Natural killer cell (primary cell): Measurements from ENCODE around the gene NSMCE1. TPM values are rescaled to one million over a fixed set of nuclear protein-coding genes. Genes with fewer than 3 reads are reported as not detected.

ENCODE experiments used
- ATAC-seq, 3 donors: fragments of 150-1000 bp in 2 of 3; fragments of 200-7000 bp in 1 of 3; cut with Tn5 transposase; 1 replicate in 1 of 3; 2 replicates in 2 of 3; pipeline ENCODE4 v1.10.0; 2021; ENCODE audit warnings: mild to moderate bottlenecking in 2 of 3, moderate library complexity in 2 of 3
- DNase-seq, 2 donors: peaks; one replicate each; pipeline versions ENCODE4 v3.0.0 to v3.0.0-alpha.2; 2013 to 2021; ENCODE audit warnings: mixed read lengths in 1 of 2
- H3K27ac ChIP-seq: one replicate; pipeline ENCODE4 v1.5.1; 2013; ENCODE audit warnings: mild to moderate bottlenecking, low read length
- H3K27me3 ChIP-seq: one replicate; pipeline ENCODE4 v1.6.1; 2013; ENCODE audit warnings: low read length; ENCODE audit not compliant: control insufficient read depth, insufficient read depth
- H3K36me3 ChIP-seq: one replicate; pipeline ENCODE4 v1.6.1; 2013; ENCODE audit warnings: low read length; ENCODE audit not compliant: control insufficient read depth, insufficient read depth
- H3K4me1 ChIP-seq: one replicate; pipeline ENCODE4 v1.6.1; 2013; ENCODE audit warnings: low read length; ENCODE audit not compliant: control insufficient read depth, insufficient read depth
- H3K4me3 ChIP-seq: one replicate; pipeline ENCODE4 v1.5.1; 2013; ENCODE audit warnings: low read length
- H3K9me3 ChIP-seq: one replicate; pipeline ENCODE4 v1.6.1; 2013; ENCODE audit warnings: low read length; ENCODE audit not compliant: control insufficient read depth, insufficient read depth
- H3K27ac Mint-ChIP-seq, 2 donors: one replicate each; pipeline ENCODE4 v1.8.0; 2022; ENCODE audit warnings: mild to moderate bottlenecking in 2 of 2, mixed read lengths in 2 of 2, moderate library complexity in 1 of 2
- H3K27me3 Mint-ChIP-seq, 2 donors: one replicate each; pipeline ENCODE4 v1.8.0; 2022; ENCODE audit warnings: low read depth in 2 of 2, mixed read lengths in 2 of 2
- H3K36me3 Mint-ChIP-seq: one replicate; pipeline ENCODE4 v1.8.0; 2022; ENCODE audit warnings: mixed read lengths
- H3K4me1 Mint-ChIP-seq, 2 donors: one replicate each; pipeline ENCODE4 v1.8.0; 2022; ENCODE audit warnings: mixed read lengths in 2 of 2
- H3K4me3 Mint-ChIP-seq: one replicate; pipeline ENCODE4 v1.8.0; 2022; ENCODE audit warnings: mild to moderate bottlenecking, moderate library complexity, mixed read lengths
- H3K9me3 Mint-ChIP-seq, 2 donors: one replicate each; pipeline ENCODE4 v1.8.0; 2022; ENCODE audit warnings: mixed read lengths in 2 of 2
- WGBS: methylation state at CpG from one replicate; pipeline ENCODE4 v1.1.7; 2013; ENCODE audit warnings: missing lambda C conversion rate; ENCODE audit not compliant: insufficient coverage; 5-methylcytosine and 5-hydroxymethylcytosine counted together
- intact Hi-C: fragments of 100-400 bp; cut with micrococcal nuclease; formaldehyde crosslinking; loops from one replicate; pipeline ENCODE4 v1.14.2; 2022
- total RNA-seq, 4 donors: library from RNA; stranded (reverse); fragments of 120-200 nt in 1 of 4; gene quantifications; one replicate each; pipeline versions ENCODE4 v1.2.3 to v1.2.4, GENCODE V29; 2013 to 2022
- TF ChIP-seq, protein P1 (sequence below): fragments of 200-600 bp; IDR thresholded peaks from one replicate; pipeline ENCODE4 v1.8.0; 2022; ENCODE audit warnings: antibody characterized with exemption

Gene NSMCE1
- total RNA-seq, 3 donors from 2014 or later (not counting 1 experiment from before 2014, with no cell fraction given), result 29.4 to 42.7 (median 37.7) TPM

DNA sequence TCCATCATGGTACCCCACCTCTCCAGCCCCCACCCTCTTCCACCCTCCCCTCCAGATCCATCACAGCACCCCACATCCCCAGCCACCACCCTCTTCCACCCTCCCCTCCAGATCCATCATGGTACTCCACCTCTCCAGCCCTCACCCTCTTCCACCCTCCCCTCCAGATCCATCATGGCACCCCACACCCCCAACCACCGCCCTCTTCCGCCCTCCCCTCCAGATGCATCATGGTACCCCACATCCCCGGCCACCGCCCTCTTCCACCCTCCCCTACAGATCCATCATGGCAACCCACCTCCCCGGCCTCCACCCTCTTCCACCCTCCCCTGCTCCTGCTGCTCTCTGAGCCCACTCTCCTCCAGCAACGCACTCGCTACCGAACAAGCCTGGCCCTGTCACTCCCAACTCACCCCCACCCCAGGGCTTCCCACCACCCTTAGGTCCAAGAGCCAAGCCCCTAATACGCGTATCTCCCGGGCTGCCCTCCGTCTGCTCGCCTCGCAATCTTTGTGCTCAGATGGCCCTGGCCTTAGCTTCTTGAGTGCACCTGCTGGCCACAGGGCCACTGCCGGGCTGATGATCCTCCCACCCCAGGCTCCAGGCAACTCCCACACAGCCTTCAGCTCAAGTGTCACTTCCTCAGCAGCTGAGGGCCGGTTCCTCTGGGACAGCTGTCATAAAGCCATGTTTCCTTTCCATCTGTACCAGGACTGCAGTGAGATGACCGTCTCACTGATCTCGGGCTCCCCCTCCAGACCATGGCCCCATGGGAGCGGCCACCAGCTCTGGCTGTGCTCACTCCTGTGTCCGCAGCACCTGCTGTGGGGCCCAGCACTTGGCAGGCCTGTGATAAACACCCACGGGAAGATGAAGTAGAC is 39.7 kb downstream of the NSMCE1 start:
- ATAC-seq (no peak), DNase-seq (no peak)
- Histone ChIP-seq H3K27ac (no peak overlapping the region), H3K36me3 (peaks cover 13% of the 10 kb centered on the region), H3K4me1 (peaks cover 85% of the 10 kb centered on the region), H3K9me3 (no peaks in the 10 kb centered on the region), H3K4me3 (no peak overlapping the region), H3K27me3 (no peaks in the 10 kb centered on the region)
- peak overlapping the region in 1 of 2 donors; percentile 52 for H3K27ac Mint-ChIP-seq
- peaks cover 42 to 48% of the 10 kb centered on the region in 2 donors for H3K4me1 Mint-ChIP-seq
- intact Hi-C loops, result no loop called here
- TF ChIP-seq, protein P1, sequence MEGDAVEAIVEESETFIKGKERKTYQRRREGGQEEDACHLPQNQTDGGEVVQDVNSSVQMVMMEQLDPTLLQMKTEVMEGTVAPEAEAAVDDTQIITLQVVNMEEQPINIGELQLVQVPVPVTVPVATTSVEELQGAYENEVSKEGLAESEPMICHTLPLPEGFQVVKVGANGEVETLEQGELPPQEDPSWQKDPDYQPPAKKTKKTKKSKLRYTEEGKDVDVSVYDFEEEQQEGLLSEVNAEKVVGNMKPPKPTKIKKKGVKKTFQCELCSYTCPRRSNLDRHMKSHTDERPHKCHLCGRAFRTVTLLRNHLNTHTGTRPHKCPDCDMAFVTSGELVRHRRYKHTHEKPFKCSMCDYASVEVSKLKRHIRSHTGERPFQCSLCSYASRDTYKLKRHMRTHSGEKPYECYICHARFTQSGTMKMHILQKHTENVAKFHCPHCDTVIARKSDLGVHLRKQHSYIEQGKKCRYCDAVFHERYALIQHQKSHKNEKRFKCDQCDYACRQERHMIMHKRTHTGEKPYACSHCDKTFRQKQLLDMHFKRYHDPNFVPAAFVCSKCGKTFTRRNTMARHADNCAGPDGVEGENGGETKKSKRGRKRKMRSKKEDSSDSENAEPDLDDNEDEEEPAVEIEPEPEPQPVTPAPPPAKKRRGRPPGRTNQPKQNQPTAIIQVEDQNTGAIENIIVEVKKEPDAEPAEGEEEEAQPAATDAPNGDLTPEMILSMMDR, result no peak
- 86% methylated on average over 21 of the region's 21 CpGs for WGBS
- H3K36me3 Mint-ChIP-seq, result no peaks in the 10 kb centered on the region
- H3K9me3 Mint-ChIP-seq, result no peaks in the 10 kb centered on the region
- H3K4me3 Mint-ChIP-seq, result no peak overlapping the region
- no peaks in the 10 kb centered on the region for H3K27me3 Mint-ChIP-seq

DNA sequence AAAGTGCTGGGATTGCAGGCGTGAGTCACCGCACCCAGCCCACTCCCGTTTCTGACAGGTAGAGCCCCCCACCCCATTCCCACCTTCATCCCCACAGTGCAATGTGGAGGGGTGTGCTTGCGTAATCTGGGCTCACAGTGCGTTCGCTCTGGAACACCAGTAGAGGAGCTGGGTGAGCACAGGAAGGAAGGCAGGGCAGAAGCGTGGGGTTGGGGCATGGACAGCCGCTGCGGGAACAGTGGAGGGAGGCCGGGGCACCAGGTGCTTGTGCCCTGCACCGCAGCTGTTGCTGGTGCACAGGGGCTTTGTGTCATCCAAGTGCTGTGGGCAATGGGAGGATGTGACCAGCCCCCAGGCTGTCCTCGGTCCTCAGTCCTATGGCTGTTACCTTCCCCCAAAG is 40.5 kb downstream of the NSMCE1 start:
- Histone ChIP-seq H3K36me3 (peaks cover 15% of the 10 kb centered on the region), H3K4me3 (no peak overlapping the region), H3K9me3 (no peaks in the 10 kb centered on the region), H3K4me1 (peaks cover 77% of the 10 kb centered on the region), H3K27me3 (no peaks in the 10 kb centered on the region), H3K27ac (no peak overlapping the region)
- peaks cover 39 to 48% of the 10 kb centered on the region in 2 donors for H3K4me1 Mint-ChIP-seq
- no peak overlapping the region for H3K27ac Mint-ChIP-seq
- 57% methylated on average over 9 of the region's 12 CpGs for WGBS
- DNase-seq, result no peak
- TF ChIP-seq, protein P1, result no peak
- no peak for ATAC-seq
- H3K4me3 Mint-ChIP-seq, result no peak overlapping the region
- intact Hi-C loops, result no loop called here
- H3K9me3 Mint-ChIP-seq, result no peaks in the 10 kb centered on the region
- H3K27me3 Mint-ChIP-seq, result no peaks in the 10 kb centered on the region
- no peaks in the 10 kb centered on the region for H3K36me3 Mint-ChIP-seq

DNA sequence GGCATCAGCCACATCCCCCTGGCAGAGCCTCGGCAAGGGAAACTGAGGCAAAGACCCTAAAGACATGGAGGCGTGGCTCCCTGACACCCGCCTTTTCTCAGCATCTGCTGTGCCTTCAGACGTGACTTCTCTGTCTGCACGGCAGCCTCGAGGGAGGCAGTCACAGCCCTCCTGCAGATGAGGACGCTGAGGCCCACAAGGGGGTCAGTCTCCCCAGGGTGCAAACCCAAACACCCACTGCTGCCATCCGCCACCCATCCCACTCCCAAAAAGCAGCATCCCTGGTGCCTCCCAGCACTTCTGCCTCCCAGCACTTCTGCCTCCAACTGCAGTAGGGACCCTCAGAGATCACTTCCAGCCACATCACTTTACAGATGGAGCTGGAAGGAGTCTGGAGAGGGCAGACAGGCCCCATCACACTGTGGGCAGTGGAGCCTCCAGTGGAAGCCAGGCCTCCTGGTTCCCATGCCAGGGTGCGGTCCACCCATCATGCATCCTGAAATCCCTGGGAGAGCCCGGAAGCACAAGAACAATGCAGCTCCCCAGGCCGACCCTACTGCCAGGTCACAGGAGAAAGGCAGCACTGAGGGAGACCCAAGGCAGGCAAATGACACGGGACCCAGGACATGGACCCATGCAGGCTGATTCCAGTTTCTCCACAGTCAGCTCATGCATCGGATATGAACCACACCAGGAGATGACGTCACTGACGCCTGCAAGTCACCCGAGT is 41.4 kb downstream of the NSMCE1 start:
- intact Hi-C loops, result no loop called here
- TF ChIP-seq, protein P1, result no peak
- ATAC-seq (no peak), DNase-seq (no peak)
- H3K27ac Mint-ChIP-seq, result peak overlapping the region; percentile 14 to 38
- peaks cover 30 to 43% of the 10 kb centered on the region in 2 donors for H3K4me1 Mint-ChIP-seq
- Histone ChIP-seq H3K36me3 (peaks cover 15% of the 10 kb centered on the region), H3K4me3 (no peak overlapping the region), H3K27me3 (no peaks in the 10 kb centered on the region), H3K27ac (no peak overlapping the region), H3K4me1 (peaks cover 68% of the 10 kb centered on the region), H3K9me3 (no peaks in the 10 kb centered on the region)
- no peak overlapping the region for H3K4me3 Mint-ChIP-seq
- H3K27me3 Mint-ChIP-seq, result no peaks in the 10 kb centered on the region
- H3K36me3 Mint-ChIP-seq, result no peaks in the 10 kb centered on the region
- 86% methylated on average over 16 of the region's 16 CpGs for WGBS
- H3K9me3 Mint-ChIP-seq, result no peaks in the 10 kb centered on the region
